GM12865 (cell line): ENCODE results near the gene RPP21.

ENCODE experiments used
- DNase-seq: peaks from one replicate; pipeline ENCODE4 v3.0.0; 2010; ENCODE audit warnings: low read depth
- H3K4me3 ChIP-seq: 2 replicates; pipeline ENCODE4 v1.5.1; 2011; ENCODE audit warnings: mild to moderate bottlenecking, low read depth, low read length, control low read depth
- TF ChIP-seq, protein P1 (sequence below): IDR thresholded peaks from 2 replicates; pipeline ENCODE4 v1.5.1; 2011; ENCODE audit warnings: low read length, control low read depth, low read depth, inconsistent platforms; ENCODE audit not compliant: insufficient read depth; ENCODE audit errors: missing control alignments

The RPP21 gene

GRCh38 chr6:30344868-30345671 lies at the start of gene RPP21:
TSS of gene RPP21 (plus strand) at chr6:30345156. CDS start at chr6:30345172, 16 bp downstream.
- peak; percentile 89 for DNase-seq
- peak within 1 kb of the TSS; percentile 76 for H3K4me3 ChIP-seq
- TF ChIP-seq, protein P1, sequence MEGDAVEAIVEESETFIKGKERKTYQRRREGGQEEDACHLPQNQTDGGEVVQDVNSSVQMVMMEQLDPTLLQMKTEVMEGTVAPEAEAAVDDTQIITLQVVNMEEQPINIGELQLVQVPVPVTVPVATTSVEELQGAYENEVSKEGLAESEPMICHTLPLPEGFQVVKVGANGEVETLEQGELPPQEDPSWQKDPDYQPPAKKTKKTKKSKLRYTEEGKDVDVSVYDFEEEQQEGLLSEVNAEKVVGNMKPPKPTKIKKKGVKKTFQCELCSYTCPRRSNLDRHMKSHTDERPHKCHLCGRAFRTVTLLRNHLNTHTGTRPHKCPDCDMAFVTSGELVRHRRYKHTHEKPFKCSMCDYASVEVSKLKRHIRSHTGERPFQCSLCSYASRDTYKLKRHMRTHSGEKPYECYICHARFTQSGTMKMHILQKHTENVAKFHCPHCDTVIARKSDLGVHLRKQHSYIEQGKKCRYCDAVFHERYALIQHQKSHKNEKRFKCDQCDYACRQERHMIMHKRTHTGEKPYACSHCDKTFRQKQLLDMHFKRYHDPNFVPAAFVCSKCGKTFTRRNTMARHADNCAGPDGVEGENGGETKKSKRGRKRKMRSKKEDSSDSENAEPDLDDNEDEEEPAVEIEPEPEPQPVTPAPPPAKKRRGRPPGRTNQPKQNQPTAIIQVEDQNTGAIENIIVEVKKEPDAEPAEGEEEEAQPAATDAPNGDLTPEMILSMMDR = no peak

- no peak for DNase-seq
- H3K4me3 ChIP-seq = no peak overlapping the region
- TF ChIP-seq, protein P1 = no peak
Observed at GRCh38 chr6:30295837-30296236, 49.1 kb upstream of the RPP21 start.

DNA sequence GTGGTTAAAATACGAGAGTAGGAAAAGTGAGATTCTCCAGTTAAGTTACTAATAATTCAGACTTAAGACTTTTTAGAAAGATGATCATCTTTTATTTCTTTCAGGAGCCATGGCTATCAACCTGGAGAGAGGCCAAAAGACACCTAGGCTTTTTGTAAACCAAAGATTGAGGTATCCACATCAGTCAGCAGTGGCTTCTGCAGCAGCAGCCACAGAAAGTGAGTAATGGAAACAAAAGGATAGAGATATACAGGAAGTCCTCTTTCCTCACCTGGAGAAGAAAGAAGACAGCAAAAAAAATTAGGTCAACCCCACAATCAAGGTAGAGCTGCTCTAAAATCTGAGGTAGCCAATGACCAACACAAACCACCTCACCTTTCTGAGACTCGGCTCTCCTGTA lies 41.0 kb upstream of the RPP21 start:
- DNase-seq = no peak
- TF ChIP-seq, protein P1 = no peak
- no peak overlapping the region for H3K4me3 ChIP-seq

GRCh38 chr6:30311101-30311500 lies 33.9 kb upstream of the RPP21 start:
- no peak for DNase-seq
- no peak overlapping the region for H3K4me3 ChIP-seq
- TF ChIP-seq, protein P1 = no peak

GRCh38 chr6:30311671-30312070 lies 33.3 kb upstream of the RPP21 start:
- no peak overlapping the region for H3K4me3 ChIP-seq
- TF ChIP-seq, protein P1 = no peak
- DNase-seq = no peak

DNA sequence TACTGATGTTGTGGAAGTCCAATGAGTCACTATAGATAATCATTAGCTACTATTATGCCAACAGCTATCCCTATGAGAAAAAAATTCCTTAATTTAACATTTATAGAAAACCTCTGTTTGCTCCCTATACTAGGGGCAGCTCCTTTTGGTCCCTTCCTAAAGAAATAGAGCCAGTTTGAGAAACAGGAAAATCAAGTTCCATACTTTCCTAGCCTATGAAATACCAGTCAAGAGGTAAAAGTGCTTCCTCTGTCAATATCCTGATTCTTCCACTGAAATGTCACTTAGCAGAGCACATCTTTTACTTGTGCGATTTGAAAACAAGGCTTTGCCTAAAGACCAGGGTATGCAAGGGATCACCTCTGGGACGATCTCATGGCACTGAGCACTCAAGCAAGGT lies 32.7 kb upstream of the RPP21 start:
- H3K4me3 ChIP-seq = no peak overlapping the region
- no peak for DNase-seq
- TF ChIP-seq, protein P1 = no peak

DNA sequence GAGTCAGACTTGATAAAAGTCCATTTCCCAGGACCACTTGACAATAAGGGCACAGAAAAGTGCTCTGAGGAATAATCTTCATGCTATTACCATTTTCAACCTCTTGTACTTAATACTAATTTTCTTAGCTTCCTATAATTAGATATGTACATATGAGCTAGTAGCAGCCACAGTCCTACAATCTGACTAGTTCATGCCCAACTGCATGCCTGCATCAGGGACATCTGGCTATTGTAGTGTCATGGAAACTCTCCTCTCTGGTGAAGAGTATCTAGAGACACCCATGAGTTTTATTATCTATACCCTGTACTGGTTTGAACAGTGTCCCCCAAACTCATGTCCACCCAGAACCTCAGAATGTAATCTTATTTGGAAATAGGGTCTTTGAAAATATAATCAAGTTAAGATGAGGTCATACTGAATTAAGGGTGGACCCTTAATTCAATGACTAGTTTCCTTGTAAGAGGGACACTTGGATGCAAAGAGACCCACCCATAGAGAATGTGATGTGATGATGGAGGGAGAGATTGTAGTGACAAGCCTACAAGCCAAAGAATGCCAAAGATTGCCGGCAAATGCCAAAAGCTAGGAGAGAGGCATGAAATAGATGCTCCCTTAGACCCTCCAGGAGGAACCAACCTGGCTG lies 32.2 kb upstream of the RPP21 start:
- TF ChIP-seq, protein P1 = no peak
- no peak overlapping the region for H3K4me3 ChIP-seq
- no peak for DNase-seq
